Fibroblast of mammary gland (primary cell): Measurements from ENCODE around the gene FBH1.

Source experiments
- DNase-seq: peaks from one replicate; pipeline ENCODE4 v3.0.0-alpha.2; 2010; ENCODE audit warnings: low read depth
- H3K4me3 ChIP-seq: 2 replicates; pipeline ENCODE4 v1.5.1; 2011; ENCODE audit warnings: low read depth, mild to moderate bottlenecking, low read length, moderate library complexity; ENCODE audit not compliant: control insufficient read depth
- CTCF ChIP-seq: conservative IDR thresholded peaks from 2 replicates; pipeline ENCODE4 v1.5.1; 2011; ENCODE audit warnings: low read depth, low read length, inconsistent platforms; ENCODE audit not compliant: control insufficient read depth, insufficient read depth

FBH1 gene

GRCh38 chr10:5963591-5963990, 73.5 kb downstream of the FBH1 start:
- no peak for DNase-seq
- TF ChIP-seq CTCF: no peak
- no peak overlapping the region for H3K4me3 ChIP-seq

GRCh38 chr10:5964736-5965135, 74.7 kb downstream of the FBH1 start:
- no peak for DNase-seq
- TF ChIP-seq CTCF: no peak
- no peak overlapping the region for H3K4me3 ChIP-seq

GRCh38 chr10:5965266-5965665, 75.2 kb downstream of the FBH1 start:
- TF ChIP-seq CTCF: no peak
- H3K4me3 ChIP-seq: no peak overlapping the region
- DNase-seq: no peak

- no peak overlapping the region for H3K4me3 ChIP-seq
- TF ChIP-seq CTCF: no peak
- no peak for DNase-seq
Measured at GRCh38 chr10:5968037-5968680, 78.1 kb downstream of the FBH1 start.

- no peak overlapping the region for H3K4me3 ChIP-seq
- DNase-seq: no peak
- TF ChIP-seq CTCF: no peak
Measured at GRCh38 chr10:5968681-5969453, 78.8 kb downstream of the FBH1 start.

- H3K4me3 ChIP-seq: no peak overlapping the region
- TF ChIP-seq CTCF: no peak
- no peak for DNase-seq
Measured at GRCh38 chr10:5970066-5970465, 80.0 kb downstream of the FBH1 start.
